ENCODE data around the gene HYKK.
"Not testable (repeated sequence)": the region's sequence is repeated elsewhere in the genome, so short reads cannot be mapped to it uniquely, and the experiment has no call there.

The HYKK gene

DNA sequence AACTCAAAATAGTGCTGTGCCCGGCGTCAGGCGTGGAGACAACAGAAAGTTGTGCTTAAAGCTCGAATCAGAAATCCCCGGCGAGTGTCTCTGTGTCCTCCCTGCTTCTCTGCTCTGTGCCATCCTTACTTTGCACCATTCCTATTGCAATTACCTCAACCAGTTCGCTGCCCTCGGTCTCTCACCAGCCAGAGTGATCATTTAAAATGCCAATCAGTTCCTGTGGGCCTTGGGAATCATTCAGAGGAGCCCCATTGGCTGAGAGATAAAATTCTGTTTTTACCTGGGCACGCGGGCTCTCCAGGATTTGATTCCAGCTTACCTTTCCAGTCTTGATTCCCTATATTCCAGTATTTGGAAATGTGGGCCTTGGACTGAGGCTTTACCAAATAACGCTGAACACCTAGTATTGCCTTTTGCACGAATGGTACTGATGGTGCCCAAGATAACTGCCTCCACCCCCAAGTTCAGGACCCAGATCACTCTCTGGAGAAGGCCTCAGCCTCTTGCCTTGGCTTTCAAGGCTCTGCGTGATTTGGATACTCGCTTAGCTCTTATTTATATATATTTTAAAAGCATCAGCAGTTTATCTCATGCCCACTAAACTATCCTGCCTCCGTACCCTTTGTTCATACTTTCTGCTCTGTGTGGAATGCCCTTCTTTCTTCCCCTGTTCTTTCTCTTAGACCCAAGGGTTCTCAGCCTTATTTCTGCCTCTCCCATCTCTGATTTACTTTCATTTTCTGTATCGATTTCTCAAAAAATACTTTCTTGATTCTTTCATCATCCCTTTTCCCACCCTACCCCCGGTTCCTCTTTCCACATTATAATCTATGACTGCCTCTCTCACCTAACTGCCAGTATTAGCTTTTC is 33.7 kb downstream of the HYKK start:
- FAIRE-seq, result no peak

DNA sequence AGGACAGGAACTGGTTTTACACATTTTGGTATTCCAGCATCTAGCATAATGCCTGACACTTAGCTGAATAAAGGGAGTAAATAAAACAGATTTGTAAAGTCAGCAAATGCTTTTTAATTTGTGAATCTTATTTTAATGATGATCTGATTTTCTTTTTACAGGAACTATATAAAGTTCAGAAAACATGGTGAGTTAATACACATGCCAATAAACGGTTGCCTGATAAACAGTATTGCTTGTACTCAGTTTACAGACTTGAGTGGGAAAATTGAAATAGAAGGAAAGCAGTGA is 34.3 kb downstream of the HYKK start:
- FAIRE-seq, result no peak

DNA sequence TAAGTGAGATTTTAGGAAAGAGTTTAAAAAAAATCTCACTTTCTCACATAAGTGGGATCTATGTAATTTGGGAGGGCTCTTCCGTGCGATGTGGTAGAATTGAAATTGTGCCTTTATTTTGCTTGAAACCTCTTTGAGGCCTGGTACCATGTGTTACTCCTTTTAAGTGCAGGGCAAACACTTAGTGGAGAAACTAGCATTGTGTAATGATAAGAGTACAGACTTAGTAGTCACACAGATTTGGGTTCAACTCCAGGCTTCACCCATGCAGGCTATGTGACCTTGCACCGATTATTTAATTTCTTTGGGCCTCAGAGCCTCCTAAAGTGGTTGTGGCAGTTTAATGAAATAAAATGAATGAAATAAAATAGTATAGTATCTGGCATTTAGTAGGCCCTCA is 35.3 kb downstream of the HYKK start:
- FAIRE-seq, result no peak

DNA sequence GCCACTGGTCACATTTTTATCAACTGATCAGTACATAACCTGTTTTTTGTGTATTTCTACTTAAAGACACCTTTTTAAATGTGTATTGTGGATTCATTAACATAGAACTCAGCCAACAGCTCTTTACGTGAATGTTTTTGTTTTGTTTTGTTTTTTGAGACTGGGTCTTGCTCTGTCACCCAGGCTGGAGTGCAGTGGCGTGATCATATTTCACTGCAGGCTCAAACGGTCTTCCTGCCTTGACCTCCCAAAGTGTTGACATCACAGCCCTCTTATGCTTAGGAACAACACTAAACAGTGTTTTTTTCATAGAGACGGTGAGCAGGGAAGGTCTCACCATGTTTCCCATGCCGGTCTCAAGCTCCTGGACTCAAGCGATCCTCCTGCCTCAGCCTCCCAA is 42.8 kb downstream of the HYKK start:
- no peak for FAIRE-seq

DNA sequence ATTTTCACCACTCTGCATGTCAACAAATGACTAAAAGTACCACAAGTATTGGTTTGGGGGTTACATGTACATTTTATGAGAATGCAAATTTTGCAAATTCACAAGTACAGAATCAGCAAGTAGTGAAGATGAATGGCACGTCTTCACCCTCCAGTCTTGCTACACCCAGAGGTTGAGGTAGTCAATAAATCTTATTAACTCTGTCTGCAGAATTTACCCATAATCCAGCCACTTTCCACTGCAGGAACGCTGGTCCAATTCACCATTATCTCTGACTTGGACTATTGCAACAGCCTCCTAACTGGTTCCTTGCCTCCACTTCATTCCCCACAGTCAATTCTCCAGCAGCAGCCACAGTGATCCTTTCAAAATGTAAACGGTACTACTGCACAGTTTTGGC is 43.4 kb downstream of the HYKK start:
- no peak for FAIRE-seq

DNA sequence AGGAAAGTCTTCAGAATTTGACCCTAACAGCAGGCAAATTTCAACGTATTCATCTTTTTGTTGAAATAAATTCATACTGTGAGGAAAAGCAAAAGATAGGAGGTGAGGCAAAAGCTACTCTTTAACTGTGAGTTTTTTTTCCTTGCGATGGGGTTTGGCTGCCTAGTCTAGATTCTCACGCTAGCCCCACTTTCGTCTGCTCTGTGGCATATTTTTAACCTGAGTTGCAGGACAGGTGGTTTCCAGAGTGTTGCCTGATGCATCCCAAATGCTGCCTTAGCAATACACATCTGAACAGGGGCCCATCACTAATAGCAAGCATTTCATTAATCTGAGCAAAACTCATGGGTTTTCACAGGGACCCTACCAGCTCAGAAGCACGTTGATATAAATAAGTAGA is 44.5 kb downstream of the HYKK start:
- FAIRE-seq, result no peak

DNA sequence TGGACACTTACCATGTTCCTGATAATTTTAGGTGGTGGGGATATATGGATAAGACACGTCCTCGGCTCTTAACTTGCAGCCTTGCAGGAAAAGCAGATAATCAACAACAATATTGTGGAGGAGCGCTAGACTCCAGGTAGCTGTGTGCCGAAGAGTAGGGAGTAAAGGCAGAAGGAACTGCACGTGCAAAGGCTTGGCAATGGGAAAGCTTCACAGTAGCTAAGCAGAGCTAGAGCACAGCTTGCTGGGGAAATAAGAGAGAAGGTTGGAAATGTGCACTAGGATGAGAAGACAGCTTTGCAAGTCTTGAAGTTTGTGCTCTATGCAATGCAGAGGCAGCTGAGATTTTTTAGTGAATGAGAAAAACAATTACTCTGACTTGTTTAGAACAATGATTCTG is 45.2 kb downstream of the HYKK start:
- FAIRE-seq, result no peak

DNA sequence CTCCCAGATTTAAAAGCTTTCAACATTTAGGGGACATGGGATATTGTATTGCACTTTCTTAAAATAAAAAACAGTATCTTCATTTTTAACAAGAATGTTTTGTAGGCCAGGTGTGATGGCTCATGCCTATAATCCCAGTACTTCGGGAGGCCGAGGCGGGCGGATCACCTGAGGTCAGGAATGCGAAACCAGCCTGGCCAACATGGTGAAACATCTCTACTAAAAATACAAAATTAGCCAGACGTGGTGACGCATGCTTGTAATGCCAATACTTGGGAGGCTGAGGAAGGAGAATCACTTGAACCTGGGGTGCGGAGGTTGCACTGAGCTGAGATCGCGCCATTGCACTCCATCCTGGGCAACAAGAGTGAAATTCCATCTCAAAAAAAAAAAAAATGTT is 52.8 kb downstream of the HYKK start:
- not testable (repeated sequence) for FAIRE-seq

DNA sequence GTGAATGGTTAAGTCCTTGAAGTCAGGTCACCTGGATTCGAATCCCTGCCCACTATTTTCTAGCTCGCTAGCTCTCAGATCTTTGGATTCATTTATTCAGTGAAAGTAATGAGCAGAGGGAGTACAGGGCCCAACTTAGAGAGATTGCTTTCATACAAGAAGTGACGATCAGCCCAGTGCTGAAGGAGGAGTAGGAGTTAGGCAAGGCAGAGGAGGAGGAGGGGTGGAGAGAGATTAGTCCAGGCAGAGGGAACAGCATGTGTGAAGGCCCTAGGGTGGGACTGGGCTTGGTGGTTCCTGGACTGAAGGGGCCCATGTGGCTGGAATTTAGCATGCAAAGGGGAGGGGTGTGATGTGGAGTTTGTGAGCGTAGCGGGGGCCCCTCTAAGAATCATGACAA is 54.1 kb downstream of the HYKK start:
- no peak for FAIRE-seq

DNA sequence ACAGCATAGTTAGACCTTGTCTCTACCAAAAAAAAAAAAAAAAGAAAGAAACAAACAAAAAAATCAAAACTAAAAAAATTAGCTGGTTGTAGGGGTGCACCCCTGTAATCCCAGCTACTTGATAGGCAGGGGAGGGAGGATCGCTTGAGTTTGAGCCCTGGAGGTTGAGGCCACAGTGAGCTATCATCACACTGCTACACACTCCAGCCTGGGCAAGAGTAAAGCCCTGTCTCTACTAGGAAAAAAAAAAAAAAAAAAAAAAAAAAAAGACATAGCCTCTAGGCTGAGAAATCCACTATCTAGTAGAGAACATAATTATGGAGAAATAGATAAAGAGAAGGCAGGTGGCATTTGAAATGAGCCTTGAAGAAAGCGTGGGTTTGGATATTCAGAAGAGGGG is 55.7 kb downstream of the HYKK start:
- no peak for FAIRE-seq

DNA sequence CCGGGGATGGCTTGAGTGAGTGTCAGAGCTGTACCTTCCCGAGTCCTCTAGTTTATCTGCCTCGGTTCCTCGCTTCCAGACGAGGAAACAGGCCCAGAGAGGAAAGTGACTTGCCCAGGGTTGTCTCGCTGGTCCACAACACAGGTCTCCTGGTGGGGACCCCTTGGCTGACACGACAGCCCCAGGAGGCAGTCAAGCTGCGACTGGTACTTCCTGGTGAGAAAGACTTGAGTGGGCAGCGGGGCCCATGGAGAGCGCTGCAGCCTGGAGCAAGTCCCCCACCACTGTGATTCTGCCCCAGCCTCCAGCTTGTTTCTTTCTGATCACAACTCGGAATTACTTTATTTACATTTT is 57.3 kb downstream of the HYKK start:
- FAIRE-seq, result no peak

DNA sequence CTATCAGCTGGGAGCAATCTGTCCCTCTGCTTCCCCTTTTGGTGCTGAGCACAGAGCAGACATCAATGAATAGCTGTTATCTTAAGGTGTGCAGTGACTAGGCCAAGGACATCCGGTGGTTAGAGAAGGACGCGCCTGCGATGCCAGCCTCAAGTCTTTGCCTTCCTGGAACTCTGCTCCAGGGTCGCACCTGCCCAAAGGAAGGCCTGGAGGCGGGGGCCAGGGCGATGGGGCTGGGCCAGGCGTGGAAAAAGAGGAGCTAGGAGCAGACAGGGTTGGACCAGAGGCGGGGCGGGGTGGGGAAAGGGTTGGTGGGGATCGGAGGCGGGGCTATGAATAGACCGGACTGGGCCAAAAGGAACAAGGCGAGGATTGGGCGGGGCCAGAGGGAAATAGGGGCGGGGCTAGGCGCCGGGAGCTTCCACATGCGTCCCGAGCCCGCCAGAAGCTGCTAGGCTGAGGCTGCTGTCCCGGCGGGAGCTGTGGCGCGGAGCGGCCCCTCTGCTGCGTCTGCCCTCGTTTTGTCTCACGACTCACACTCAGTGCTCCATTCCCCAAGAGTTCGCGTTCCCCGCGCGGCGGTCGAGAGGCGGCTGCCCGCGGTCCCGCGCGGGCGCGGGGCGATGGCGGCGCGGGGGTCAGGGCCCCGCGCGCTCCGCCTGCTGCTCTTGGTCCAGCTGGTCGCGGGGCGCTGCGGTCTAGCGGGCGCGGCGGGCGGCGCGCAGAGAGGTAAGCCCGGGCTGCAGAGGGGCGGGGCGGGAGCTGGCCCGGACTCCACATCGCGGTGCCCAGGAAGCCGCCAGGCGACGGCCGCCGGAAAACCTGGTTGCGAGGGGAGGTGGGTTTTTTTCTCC is 57.9 kb downstream of the HYKK start, which contains the start of gene CHRNA5:
CHRNA5 (plus strand) TSS at position 424 of the 854 bp plus-strand sequence; CDS start at position 624, 200 bp downstream.
- FAIRE-seq, result no peak

DNA sequence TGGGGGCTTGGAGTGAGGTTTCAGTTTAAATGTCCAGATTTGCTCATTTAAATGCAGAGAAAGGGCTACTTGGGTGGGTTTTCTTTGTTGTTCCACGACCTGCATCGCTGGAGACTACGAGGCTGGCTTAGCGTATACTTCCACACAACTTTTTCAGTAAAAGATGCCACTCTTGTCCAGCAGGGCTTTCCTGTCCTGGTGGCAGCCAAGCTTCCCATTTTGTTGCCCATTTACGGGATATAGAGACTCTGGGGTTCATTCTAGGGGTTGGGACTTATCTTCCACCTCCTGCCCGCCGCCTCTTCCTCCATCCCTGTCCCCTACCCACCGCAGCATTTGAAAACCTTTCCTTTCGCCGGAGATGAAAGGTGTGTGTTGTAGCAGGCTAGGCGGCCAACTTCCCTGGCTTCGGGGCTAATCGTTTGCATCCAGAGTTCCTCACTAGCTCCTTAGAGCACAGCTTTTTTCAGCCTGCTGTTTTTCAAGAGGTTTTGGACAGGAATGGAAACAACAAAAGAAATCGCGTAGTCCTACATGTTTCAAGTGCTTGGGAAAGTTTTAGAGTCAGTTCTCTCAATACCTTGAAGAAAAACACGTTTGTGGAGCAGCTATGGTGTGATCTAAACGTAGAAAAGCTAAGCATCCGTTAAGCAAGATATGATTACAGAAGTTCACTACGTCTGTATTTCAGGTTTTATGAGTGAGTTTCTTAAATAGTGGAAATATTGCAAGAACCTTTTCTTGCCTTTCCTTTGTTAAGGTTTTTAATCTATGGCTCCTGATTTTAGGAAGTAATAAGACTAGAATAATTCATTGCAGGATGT is 58.8 kb downstream of the HYKK start:
- no peak for FAIRE-seq

DNA sequence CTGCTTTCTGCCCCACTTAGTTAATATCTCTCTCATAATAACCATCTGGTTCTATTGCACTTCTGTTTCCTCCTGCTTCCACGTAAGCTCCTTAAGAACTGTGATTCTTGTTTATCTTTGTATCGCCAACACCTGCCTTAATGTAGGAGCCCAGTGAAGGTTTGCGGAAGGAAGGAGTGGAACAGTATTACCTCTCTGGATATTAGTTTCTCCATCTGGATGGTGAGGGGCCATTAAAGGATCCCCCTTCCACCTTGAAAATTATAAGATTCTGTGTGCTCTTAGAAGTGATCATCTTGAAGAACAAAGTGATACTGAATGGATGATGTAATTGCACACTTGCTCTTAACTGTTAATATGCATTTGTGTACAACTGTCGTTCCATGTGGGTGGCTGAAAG is 60.2 kb downstream of the HYKK start:
- FAIRE-seq, result no peak

DNA sequence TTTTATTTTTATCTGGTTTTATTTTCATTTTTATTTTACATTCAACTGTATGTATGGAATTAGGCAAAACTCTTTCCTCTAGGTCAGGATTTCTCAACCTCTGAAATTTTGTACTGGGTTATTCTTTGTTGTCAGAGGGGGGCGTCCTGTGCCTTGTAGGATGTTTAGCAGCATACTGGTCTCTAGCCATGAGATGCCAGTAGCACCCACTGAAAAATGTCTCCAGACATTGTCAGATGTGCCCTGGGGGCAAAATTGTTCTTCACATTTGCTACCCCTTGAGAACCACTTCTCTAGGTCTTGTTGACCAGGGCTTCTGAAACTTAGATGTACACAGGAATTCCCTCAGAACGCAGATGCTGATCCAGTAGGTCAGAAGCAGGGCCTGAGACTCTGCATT is 63.3 kb downstream of the HYKK start:
- FAIRE-seq, result no peak

DNA sequence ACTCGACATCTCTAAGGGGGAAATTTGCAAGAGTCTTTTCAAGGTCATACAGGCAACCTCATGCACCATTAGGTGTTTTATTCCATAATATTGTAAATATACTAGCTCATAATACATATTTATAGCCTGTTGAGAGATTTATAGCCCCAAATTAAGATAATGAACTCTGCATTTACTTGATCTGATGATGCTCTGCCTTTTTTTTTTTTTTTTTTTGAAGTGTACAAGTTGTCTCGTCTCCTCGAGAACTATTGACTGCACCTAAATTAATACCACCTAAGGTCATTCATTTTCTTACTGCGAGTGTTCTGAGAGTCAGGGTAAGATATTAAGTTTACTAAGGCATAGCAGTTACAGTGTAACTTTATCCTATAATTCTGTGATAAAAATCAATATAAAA is 64.0 kb downstream of the HYKK start:
- no peak for FAIRE-seq

DNA sequence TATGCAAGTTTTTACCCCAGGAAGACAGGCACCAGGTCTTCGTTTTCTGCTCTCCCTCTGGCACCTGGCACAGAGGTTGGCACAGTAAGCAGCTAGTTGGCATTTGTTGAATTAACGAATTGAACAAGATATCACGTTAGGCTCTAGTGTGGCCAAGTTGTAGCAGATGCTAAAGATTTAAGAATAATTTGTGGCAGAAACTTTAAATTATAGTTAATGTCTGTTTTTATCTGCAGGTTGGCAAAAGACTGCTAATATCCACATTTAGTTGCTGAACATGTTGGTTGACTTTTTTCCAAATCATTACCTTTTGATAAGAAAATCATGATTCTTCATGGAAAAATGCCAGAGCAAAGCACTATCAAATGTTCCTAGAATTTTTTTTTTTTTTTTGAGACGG is 66.0 kb downstream of the HYKK start:
- no peak for FAIRE-seq

DNA sequence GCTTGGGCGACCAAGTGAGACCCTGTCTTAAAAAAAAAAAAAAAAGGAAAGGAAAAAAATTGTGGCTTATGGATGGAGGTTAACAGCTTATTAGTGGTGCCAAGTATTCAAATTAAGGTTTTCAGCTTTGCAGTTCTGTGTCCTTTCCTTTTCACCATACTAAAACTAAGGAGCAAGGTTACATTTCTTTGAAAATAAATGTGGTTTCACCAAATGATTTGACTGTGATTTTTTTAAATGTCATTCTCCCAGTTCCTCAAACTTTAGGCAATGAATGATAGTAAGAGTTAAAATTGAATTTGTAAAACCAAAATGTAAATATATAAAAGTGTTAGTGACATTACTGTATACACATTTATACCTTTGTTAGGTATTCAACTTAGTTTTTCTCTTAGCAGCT is 67.6 kb downstream of the HYKK start:
- no peak for FAIRE-seq

Measured in colon (tissue), 2 donors.